Neural cell (in vitro differentiated cells): ENCODE measurements around the gene AEBP1. TPM values are rescaled to one million over a fixed set of nuclear protein-coding genes. Genes with fewer than 3 reads are reported as not detected.

Experiments used
- H2AFZ ChIP-seq: fragments of 200-600, 300-800 bp; sonication (generic), shearing (Covaris generic); 2 replicates; pipeline ENCODE4 v1.6.0; 2014; ENCODE audit warnings: low read depth, mild to moderate bottlenecking, antibody characterized with exemption, low read length, moderate library complexity
- H3F3A ChIP-seq: fragments of 200-600 bp; shearing (Covaris generic); 2 replicates; pipeline ENCODE4 v1.6.1; 2016; ENCODE audit warnings: mild to moderate bottlenecking, moderate library complexity, mixed read lengths, antibody characterized with exemption, low read length; ENCODE audit not compliant: insufficient read depth, poor library complexity, severe bottlenecking
- H3K27ac ChIP-seq: fragments of 200-600, 300-800 bp; sonication (generic), shearing (Covaris generic); 2 replicates; pipeline ENCODE4 v1.5.1; 2014; ENCODE audit warnings: mild to moderate bottlenecking, low read length, moderate library complexity
- H3K27me3 ChIP-seq: fragments of 300-800, 200-600 bp; sonication (generic), shearing (Covaris generic); 2 replicates; pipeline ENCODE4 v1.6.0; 2014; ENCODE audit warnings: mild to moderate bottlenecking, low read depth, low read length, moderate library complexity; ENCODE audit not compliant: insufficient read depth
- H3K36me3 ChIP-seq: fragments of 300-800, 200-600 bp; sonication (generic), shearing (Covaris generic); 2 replicates; pipeline ENCODE4 v1.5.1; 2014; ENCODE audit warnings: mild to moderate bottlenecking, antibody characterized with exemption, low read length, moderate library complexity; ENCODE audit not compliant: insufficient read depth
- H3K4me2 ChIP-seq: fragments of 300-800, 200-600 bp; sonication (generic), shearing (Covaris generic); 2 replicates; pipeline ENCODE4 v1.6.0; 2014; ENCODE audit warnings: mild to moderate bottlenecking, low read length
- H3K4me3 ChIP-seq: fragments of 300-800, 200-600 bp; sonication (generic), shearing (Covaris generic); 2 replicates; pipeline ENCODE4 v1.5.1; 2014; ENCODE audit warnings: mild to moderate bottlenecking, low read length, moderate library complexity
- H3K79me2 ChIP-seq: fragments of 200-600 bp; shearing (Covaris generic); replicated peaks from 2 replicates; pipeline ENCODE4 v1.6.0; 2014; ENCODE audit warnings: mild to moderate bottlenecking, low read length, moderate library complexity; ENCODE audit not compliant: insufficient read depth
- H3K9ac ChIP-seq: fragments of 300-800, 200-600 bp; sonication (generic), shearing (Covaris generic); 2 replicates; pipeline ENCODE4 v1.6.1; 2016; ENCODE audit warnings: mild to moderate bottlenecking, low read length, mixed read lengths
- H3K9me2 ChIP-seq: fragments of 200-600 bp; shearing (Covaris generic); 2 replicates; pipeline ENCODE4 v1.6.1; 2016; ENCODE audit warnings: mild to moderate bottlenecking, low read length, mixed read lengths; ENCODE audit not compliant: insufficient read depth
- H3K9me3 ChIP-seq: fragments of 200-600, 300-800 bp; sonication (generic), shearing (Covaris generic); 2 replicates; pipeline ENCODE4 v1.6.1; 2016; ENCODE audit warnings: mild to moderate bottlenecking, mixed run types, low read length, moderate library complexity, mixed read lengths
- H4K20me1 ChIP-seq: fragments of 200-600 bp; shearing (Covaris generic); 2 replicates; pipeline ENCODE4 v1.6.1; 2016; ENCODE audit warnings: mild to moderate bottlenecking, mixed run types; ENCODE audit not compliant: insufficient read depth
- CTCF ChIP-seq: fragments of 450-650 bp; IDR thresholded peaks from 2 replicates; pipeline ENCODE4 v1.5.1; 2014; ENCODE audit warnings: antibody characterized with exemption, mild to moderate bottlenecking, moderate library complexity; ENCODE audit not compliant: poor library complexity, severe bottlenecking
- EP300 ChIP-seq: fragments of 450-650 bp; conservative IDR thresholded peaks from 2 replicates; pipeline ENCODE4 v1.6.1; 2014; ENCODE audit warnings: antibody characterized with exemption, mild to moderate bottlenecking, moderate library complexity; ENCODE audit not compliant: poor library complexity, severe bottlenecking
- EZH2 ChIP-seq: fragments of 200-600, 300-800 bp; shearing (Covaris generic), sonication (generic); IDR thresholded peaks from 2 replicates; pipeline ENCODE4 v1.6.1; 2014; ENCODE audit warnings: antibody characterized with exemption, low read length, borderline replicate concordance, mild to moderate bottlenecking; ENCODE audit not compliant: insufficient read depth, poor library complexity, severe bottlenecking
- MXI1 ChIP-seq: fragments of 450-650 bp; conservative IDR thresholded peaks from 2 replicates; pipeline ENCODE4 v1.6.1; 2014; ENCODE audit warnings: antibody characterized with exemption, mild to moderate bottlenecking; ENCODE audit not compliant: poor library complexity, severe bottlenecking
- POLR2AphosphoS5 ChIP-seq: IDR thresholded peaks from 2 replicates; pipeline ENCODE4 v1.6.1; 2012
- RAD21 ChIP-seq: fragments of 450-650 bp; conservative IDR thresholded peaks from 2 replicates; pipeline ENCODE4 v1.6.1; 2014; ENCODE audit warnings: antibody characterized with exemption, mild to moderate bottlenecking, moderate library complexity
- REST ChIP-seq: IDR thresholded peaks from 2 replicates; pipeline ENCODE4 v1.6.1; 2012; ENCODE audit warnings: borderline replicate concordance
- SMC3 ChIP-seq: fragments of 450-650 bp; conservative IDR thresholded peaks from 2 replicates; pipeline ENCODE4 v1.6.1; 2014; ENCODE audit warnings: antibody characterized with exemption, mild to moderate bottlenecking, moderate library complexity; ENCODE audit not compliant: poor library complexity
- TAF1 ChIP-seq: IDR thresholded peaks from 2 replicates; pipeline ENCODE4 v1.6.1; 2012; ENCODE audit warnings: low read depth
- polyA plus RNA-seq: library from polyadenylated mRNA; depleted of rRNA; stranded (reverse); fragments of >200 nt; gene quantifications from 2 replicates; pipeline ENCODE4 v1.2.3, GENCODE V29; 2014

Gene AEBP1
- polyA plus RNA-seq, 1 donor from 2014 or later: 0.30 TPM

- Histone ChIP-seq H3K4me2 (no peak overlapping the region), H3K36me3 (no peaks in the 10 kb centered on the region), H3K9me2 (no peaks in the 10 kb centered on the region), H4K20me1 (no peaks in the 10 kb centered on the region), H2AFZ (no peak overlapping the region), H3K9ac (no peak overlapping the region), H3K27ac (no peak overlapping the region), H3K27me3 (peaks cover 7% of the 10 kb centered on the region), H3K79me2 (no peaks in the 10 kb centered on the region), H3F3A (no peaks in the 10 kb centered on the region), H3K9me3 (no peaks in the 10 kb centered on the region), H3K4me3 (no peak overlapping the region)
- TF ChIP-seq EP300 (no peak), TAF1 (no peak), RAD21 (no peak), REST (no peak), EZH2 (no peak), CTCF (no peak), POLR2AphosphoS5 (no peak)
These were observed 37.9 kb downstream of the AEBP1 start for GRCh38 chr7:44142028-44142427.

- H2AFZ ChIP-seq: no peak overlapping the region
- H4K20me1 ChIP-seq: no peaks in the 10 kb centered on the region
- no peaks in the 10 kb centered on the region for H3K36me3 ChIP-seq
- no peaks in the 10 kb centered on the region for H3K9me3 ChIP-seq
- H3K79me2 ChIP-seq: no peaks in the 10 kb centered on the region
- no peak overlapping the region for H3K4me2 ChIP-seq
- no peak overlapping the region for H3K9ac ChIP-seq
- peaks cover 7% of the 10 kb centered on the region for H3K27me3 ChIP-seq
- H3K9me2 ChIP-seq: no peaks in the 10 kb centered on the region
- H3K4me3 ChIP-seq: no peak overlapping the region
- H3F3A ChIP-seq: no peaks in the 10 kb centered on the region
- TF ChIP-seq EZH2 (no peak), TAF1 (no peak), POLR2AphosphoS5 (no peak), RAD21 (no peak), CTCF (no peak), SMC3 (no peak), EP300 (no peak), REST (no peak), MXI1 (no peak)
- H3K27ac ChIP-seq: no peak overlapping the region
These were observed 39.6 kb downstream of the AEBP1 start for GRCh38 chr7:44143646-44144250.
